Measurements from ENCODE around the gene OAS3.

DNA sequence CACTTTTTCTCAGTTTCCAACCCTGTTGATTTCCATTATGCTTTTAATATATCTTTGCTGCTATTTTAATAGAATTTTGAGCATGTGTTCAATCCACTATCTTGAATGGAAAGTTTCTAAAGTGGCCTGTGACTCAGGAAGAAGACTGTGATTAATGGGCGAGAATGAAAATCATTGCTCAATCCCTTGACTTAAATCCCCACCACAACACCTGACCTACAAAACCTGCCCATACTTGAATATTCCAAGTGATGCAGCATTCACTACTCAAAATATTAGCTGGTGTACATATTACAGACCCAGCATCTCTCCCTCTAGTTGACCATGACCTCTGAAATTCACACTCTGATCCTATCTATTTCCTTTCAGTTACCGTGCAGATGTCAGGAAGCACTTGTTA, 1.3 kb upstream of the OAS3 start:
- TF ChIP-seq, protein P1, sequence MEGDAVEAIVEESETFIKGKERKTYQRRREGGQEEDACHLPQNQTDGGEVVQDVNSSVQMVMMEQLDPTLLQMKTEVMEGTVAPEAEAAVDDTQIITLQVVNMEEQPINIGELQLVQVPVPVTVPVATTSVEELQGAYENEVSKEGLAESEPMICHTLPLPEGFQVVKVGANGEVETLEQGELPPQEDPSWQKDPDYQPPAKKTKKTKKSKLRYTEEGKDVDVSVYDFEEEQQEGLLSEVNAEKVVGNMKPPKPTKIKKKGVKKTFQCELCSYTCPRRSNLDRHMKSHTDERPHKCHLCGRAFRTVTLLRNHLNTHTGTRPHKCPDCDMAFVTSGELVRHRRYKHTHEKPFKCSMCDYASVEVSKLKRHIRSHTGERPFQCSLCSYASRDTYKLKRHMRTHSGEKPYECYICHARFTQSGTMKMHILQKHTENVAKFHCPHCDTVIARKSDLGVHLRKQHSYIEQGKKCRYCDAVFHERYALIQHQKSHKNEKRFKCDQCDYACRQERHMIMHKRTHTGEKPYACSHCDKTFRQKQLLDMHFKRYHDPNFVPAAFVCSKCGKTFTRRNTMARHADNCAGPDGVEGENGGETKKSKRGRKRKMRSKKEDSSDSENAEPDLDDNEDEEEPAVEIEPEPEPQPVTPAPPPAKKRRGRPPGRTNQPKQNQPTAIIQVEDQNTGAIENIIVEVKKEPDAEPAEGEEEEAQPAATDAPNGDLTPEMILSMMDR (IDR thresholded peaks at IDR 0.05; ENCODE audit: borderline replicate concordance, extremely low read depth, low read length, poor library complexity, severe bottlenecking), result no peak
- TF ChIP-seq EZH2 (IDR thresholded peaks at IDR 0.05; ENCODE audit: borderline replicate concordance, low read depth, low read length, severe bottlenecking), result no peak

Data from DND-41 (cell line).